ENCODE data around the gene TUBG1. TPM values are rescaled to one million over a fixed set of nuclear protein-coding genes. Genes with fewer than 3 reads are reported as not detected.

The TUBG1 gene
- total RNA-seq, 1 experiment from 2014 or later = 114 TPM

DNA sequence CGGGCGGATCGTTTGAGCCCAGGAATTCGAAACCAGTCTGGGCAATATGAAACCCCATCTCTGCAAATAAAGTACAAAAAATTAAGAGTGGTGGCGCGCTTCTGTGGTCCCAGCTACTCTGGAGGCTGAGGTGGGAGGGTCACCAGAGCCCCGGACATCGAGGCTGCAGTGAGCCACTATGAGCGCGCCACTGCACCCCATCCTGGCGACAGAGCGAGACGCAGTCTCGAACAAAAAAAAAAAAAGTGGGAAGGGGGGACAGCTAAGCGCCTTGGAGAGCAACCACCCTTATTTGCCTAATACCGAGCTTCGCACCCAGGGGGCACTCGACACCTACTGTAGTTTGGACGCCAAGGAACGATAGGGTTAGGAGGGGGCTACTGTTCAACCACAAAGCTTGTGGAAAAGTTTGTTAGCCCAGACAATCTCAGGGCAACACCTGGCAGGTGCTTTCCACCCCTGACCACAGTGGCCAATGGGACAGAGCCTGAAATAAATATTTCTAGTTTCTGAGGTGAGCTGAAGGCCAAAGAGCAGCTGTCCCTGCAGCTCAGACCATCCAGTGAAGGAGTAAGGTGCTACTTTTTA lies 31.1 kb upstream of the TUBG1 start:
- Histone ChIP-seq H3K4me2 (ENCODE audit: low read length) (peak overlapping the region; percentile 100), H3F3A (ENCODE audit: low read length, unreplicated experiment) (peaks cover 6% of the 10 kb centered on the region), H3K27me3 (ENCODE audit: low read length) (no peaks in the 10 kb centered on the region), H3K4me3 (ENCODE audit: low read length) (peak overlapping the region; percentile 100), H3K79me2 (ENCODE audit: low read length) (peaks cover 30% of the 10 kb centered on the region), H3K36me3 (ENCODE audit: low read depth, low read length) (peaks cover under 1% of the 10 kb centered on the region), H2AFZ (ENCODE audit: low read length) (peak overlapping the region; percentile 99), H3K9me3 (ENCODE audit: low read length) (no peaks in the 10 kb centered on the region), H4K20me1 (ENCODE audit: low read length) (no peaks in the 10 kb centered on the region), H3K9ac (ENCODE audit: low read length) (peak overlapping the region; percentile 98), H3K4me1 (ENCODE audit: insufficient read depth, low read length) (peaks cover 13% of the 10 kb centered on the region; the same call in 1 of the 2 replicates), H3K9me2 (replicated peaks; ENCODE audit: low read length) (no peaks in the 10 kb centered on the region), H3K27ac (ENCODE audit: low read length) (peak overlapping the region; percentile 70)
- POLR2A ChIA-PET (ENCODE audit: unreplicated experiment) = interaction anchor here (0.7 kb wide), 1 partner anchor 216 kb away, joined by 9 read pairs; no protein-coding TSS in a partner anchor
- no peak for TF ChIP-seq EZH2phosphoT487 (IDR thresholded peaks at IDR 0.05; ENCODE audit: borderline replicate concordance, low read length)
- TF ChIP-seq, protein P1, sequence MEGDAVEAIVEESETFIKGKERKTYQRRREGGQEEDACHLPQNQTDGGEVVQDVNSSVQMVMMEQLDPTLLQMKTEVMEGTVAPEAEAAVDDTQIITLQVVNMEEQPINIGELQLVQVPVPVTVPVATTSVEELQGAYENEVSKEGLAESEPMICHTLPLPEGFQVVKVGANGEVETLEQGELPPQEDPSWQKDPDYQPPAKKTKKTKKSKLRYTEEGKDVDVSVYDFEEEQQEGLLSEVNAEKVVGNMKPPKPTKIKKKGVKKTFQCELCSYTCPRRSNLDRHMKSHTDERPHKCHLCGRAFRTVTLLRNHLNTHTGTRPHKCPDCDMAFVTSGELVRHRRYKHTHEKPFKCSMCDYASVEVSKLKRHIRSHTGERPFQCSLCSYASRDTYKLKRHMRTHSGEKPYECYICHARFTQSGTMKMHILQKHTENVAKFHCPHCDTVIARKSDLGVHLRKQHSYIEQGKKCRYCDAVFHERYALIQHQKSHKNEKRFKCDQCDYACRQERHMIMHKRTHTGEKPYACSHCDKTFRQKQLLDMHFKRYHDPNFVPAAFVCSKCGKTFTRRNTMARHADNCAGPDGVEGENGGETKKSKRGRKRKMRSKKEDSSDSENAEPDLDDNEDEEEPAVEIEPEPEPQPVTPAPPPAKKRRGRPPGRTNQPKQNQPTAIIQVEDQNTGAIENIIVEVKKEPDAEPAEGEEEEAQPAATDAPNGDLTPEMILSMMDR (conservative IDR thresholded peaks at IDR 0.05; ENCODE audit: low read depth, low read length) = peak; percentile 75
- intact Hi-C loops (cut with micrococcal nuclease) = no loop called here
- BruUV-seq (replicated peaks) = no TSS peak
- ATAC-seq (peak; percentile 37), DNase-seq (peak; percentile 74)
- CTCF ChIA-PET = interaction anchor here (0.6 to 2.1 kb wide), 15 partner anchors 30 to 205 kb away, joined by 3 to 16 read pairs (median 4); partner anchors contain the start of genes CCR10, RETREG3 and TUBG1

DNA sequence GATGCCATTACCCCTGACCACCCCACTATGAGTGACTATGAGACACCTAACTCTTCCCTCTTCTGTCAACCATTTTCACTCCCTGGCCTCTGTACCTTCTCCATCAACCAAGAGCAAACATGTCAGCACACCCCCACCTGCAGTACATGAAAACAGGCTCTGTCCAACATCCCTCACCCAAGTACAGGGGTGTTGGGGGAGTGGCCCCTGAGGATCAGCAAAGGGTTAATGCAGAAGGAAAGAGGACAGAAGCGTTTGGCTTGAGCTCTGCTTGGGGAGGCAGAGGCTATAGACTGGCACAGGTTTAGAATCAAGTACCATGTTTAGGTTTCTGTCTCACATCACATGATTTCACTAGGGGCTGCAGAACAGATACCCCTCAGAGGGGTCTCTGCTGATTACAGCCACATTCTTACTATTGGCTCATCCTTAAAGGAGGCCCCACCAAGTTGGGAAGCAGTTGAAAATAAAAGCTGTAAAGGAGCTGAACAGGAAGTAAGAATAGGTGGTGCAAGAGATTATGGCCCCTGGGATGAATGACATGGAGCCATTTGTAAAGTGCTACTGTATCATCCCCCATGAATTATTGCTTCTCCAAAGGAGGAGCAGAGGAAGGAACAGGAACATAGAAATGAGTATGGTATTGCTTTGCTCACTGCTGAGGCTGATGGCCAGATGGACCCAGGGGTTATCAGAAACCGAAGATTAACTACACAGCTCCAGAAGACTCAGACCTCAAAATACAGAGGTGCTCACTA lies 29.5 kb upstream of the TUBG1 start:
- Histone ChIP-seq H3K79me2 (ENCODE audit: low read length) (peaks cover 30% of the 10 kb centered on the region), H3F3A (ENCODE audit: low read length, unreplicated experiment) (peaks cover 6% of the 10 kb centered on the region), H3K9me3 (ENCODE audit: low read length) (no peaks in the 10 kb centered on the region), H3K36me3 (ENCODE audit: low read depth, low read length) (no peaks in the 10 kb centered on the region; the same call in none of the 2 replicates), H3K4me3 (ENCODE audit: low read length) (no peak overlapping the region), H3K9me2 (replicated peaks; ENCODE audit: low read length) (no peaks in the 10 kb centered on the region), H3K9ac (ENCODE audit: low read length) (no peak overlapping the region), H3K4me2 (ENCODE audit: low read length) (no peak overlapping the region), H4K20me1 (ENCODE audit: low read length) (no peaks in the 10 kb centered on the region), H3K4me1 (ENCODE audit: insufficient read depth, low read length) (peaks cover 13% of the 10 kb centered on the region; the same call in 1 of the 2 replicates), H2AFZ (ENCODE audit: low read length) (no peak overlapping the region), H3K27me3 (ENCODE audit: low read length) (no peaks in the 10 kb centered on the region), H3K27ac (ENCODE audit: low read length) (no peak overlapping the region)
- no peak for TF ChIP-seq EZH2 (IDR thresholded peaks at IDR 0.05; ENCODE audit: low read length, unreplicated experiment)
- TF ChIP-seq, protein P1 (conservative IDR thresholded peaks at IDR 0.05; ENCODE audit: low read depth, low read length) = no peak
- TF ChIP-seq EZH2phosphoT487 (IDR thresholded peaks at IDR 0.05; ENCODE audit: borderline replicate concordance, low read length) = no peak
- no peak for ATAC-seq
- BruUV-seq (replicated peaks) = TSS peak; percentile 10
- no peak for DNase-seq
- intact Hi-C loops (cut with micrococcal nuclease) = no loop called here
- POLR2A ChIA-PET (ENCODE audit: unreplicated experiment) = no interaction called here
- CTCF ChIA-PET = no interaction called here

Data from PC-3 (cell line).